Measurements from ENCODE around the gene WDR20.

- TF ChIP-seq CTCF (IDR thresholded peaks at IDR 0.05) (no peak), POLR2A (IDR thresholded peaks at IDR 0.05) (no peak), EP300 (IDR thresholded peaks at IDR 0.05) (no peak)
Measured at GRCh38 chr14:102164241-102164641, 24.5 kb downstream of the WDR20 start.

Data from suprapubic skin (tissue), 3 donors.